Stimulated activated CD4-positive, alpha-beta T cell treated with anti-CD3 and anti-CD28 coated beads, Interleukin-2, amount 100 ng/mL, for 4 hours (primary cell): ENCODE data around the gene EXOC4.
"Not testable (repeated sequence)": the region's sequence is repeated elsewhere in the genome, so short reads cannot be mapped to it uniquely, and the experiment has no call there.

Experiments used
- DNase-seq: peaks from one replicate; pipeline ENCODE4 v3.0.0-alpha.2; 2020; ENCODE audit warnings: low read depth

Gene EXOC4

DNA sequence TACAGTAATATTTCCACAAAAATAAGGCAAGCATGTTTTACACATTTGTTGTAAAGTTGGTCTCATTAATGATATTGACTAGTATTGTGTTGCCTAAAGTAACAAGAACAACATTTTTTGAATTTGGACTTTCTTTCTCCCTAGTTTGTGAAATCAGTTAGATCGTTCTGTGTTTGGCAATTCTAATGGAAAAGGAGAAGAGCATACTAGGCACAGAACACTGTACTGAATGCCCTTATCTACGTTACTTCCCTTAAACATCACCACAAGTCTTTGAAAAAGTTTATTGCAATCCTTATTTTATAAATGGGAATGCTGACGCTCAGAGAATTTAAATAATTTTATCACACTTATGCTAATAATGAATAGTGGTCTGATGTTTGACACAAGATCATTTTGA, 372.2 kb downstream of the EXOC4 start:
- no peak for DNase-seq

DNA sequence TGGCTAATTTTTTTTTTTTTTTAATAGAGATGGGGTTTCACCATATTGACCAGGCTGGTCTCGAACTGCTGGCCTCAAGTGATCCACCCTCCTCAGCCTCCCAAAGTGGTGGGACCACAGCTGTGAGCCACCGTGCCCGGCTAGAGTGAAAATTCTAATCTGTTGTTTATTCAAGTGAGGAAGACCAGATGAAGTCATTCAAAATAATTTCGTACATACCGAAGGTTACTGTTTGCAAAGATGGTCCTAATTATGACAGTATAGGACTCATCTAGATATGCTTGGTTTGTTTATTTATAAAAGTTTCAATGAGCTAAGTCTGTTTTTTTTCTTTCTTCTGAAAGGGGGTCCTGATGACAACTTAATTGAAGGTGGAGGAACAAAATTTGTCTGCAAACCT, 376.8 kb downstream of the EXOC4 start:
- DNase-seq = no peak

DNA sequence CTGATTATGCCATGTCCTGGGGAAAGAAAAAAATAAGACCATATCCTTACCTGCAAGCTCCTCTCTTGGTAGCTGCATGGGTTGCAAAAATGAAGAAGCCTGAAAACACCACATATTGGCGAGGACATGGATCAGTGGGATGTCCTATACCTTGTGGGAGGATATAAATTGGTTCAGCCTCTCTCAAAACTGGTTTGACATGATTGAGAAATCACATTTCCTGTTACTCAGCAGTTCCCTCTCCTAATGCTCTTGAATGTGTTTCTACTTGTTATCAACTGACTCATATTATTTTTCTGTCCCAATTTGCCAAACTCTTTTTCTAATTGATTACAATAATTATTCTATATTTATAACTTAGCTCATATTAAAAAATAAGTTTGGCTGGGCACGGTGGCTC, 380.2 kb downstream of the EXOC4 start:
- DNase-seq = no peak

DNA sequence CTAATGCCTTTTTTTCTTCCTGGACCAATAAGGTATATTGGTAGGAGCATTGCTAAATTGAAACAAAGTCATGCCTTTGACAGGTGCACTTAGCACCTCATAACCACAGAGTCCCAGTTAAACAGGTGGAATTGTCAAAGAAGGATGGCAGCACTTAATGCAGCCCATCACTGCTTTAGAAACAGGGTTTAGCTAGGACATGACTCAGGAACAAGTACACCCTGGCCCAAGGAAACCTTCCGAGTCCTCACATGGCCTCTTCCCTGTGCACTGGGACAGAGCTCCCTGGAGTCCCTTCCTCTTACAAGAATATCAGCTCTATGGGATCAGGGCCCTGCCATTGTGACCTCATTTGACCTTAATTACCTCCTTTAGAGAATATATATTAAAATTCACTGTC, 382.7 kb downstream of the EXOC4 start:
- DNase-seq = no peak

DNA sequence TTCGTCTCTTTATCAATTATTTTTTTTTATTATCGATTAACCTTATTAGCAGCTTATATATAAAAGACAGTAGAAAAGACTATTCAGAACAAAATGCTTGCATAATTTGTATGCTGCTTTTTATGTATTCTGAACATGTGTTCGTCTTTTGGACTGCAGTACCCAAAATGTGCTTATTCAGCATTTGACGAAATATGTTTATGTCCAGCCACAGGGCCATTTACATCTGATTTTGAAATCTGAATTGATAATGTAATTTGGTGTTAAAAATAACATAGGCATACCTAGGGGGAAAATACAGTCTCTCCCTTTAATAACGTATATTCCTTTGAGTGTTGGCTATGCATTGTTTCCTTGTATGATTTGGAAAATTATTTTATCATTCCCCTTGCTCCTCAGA, 386.0 kb downstream of the EXOC4 start:
- DNase-seq = no peak

DNA sequence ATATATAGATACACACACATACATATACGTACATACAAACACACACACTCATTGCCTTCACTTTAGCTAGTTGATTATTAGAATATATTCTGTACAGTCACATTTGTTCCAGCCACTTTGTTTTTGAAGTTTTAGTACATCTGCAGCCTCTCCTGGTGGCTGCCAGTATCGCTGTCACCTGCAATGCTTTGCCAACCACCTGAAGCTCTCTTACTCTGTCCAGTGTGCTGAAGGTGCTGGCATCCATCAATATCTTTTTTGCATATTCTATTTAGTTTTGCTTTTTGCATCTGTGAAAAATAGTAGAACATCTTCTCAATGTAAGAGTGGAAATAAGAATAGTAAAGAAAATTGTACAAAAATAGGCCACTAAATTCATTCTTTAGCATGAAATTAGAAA, 388.6 kb downstream of the EXOC4 start:
- DNase-seq = no peak

DNA sequence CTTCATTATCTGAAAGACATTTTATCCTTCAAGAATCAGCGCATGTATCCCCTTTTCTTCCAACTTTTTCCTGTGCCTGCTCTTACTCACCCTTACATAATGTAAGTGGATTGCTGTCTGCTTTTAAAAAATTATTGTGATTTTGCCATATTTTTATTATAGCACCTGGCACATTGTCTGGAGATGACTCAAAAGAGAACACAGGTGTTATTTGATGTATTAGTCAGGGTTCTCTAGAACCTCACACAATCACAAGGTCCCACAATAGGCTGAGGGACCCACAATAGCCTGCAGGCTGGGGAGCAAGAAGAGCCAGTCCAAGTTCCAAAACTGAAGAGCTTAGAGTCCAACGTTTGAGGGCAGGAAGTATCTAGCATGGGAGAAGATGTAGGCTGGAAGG, 390.0 kb downstream of the EXOC4 start:
- DNase-seq = no peak

DNA sequence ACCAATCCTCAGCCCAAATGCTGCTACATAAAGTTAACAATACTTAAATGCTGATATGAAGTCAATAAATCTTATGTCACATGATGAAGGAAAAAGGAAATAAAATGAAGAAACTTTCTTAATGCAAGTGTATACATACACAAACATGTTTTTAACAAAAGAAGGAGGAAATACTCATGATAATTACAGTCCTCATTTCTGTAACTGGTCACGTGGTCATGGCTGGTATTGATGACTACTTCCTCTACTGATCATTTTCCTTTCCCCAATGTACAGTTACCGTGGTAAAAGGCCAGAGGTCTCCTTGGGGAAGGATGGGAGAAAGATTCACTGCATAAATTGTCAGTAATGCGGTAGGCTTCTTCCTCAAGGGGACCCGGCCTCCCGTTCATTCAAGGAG, 390.8 kb downstream of the EXOC4 start:
- not testable (repeated sequence) for DNase-seq

DNA sequence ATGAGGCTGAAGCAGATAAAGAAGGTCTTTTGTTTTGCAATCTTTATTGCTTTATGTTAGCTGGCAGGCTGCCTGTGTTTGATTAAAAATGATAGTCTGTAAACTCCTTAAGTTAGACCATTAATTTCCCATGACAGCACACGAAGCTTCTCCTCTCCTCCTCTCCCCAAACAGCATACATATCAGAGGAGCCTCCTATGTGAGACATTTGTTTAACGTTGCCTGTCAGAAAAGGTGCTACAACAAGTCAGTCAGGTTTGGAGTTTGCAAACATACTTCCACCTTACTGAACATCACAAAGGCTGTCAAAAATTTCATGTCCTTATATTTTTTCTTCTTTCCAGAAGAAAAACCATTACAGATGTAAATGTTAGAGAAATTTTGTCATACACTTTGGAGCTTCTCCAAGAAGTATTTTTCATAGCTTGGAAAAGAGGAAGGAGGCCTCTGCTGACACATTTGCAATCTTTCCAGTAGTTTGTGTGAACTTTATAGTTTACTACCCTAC, 393.1 kb downstream of the EXOC4 start:
- DNase-seq = no peak

DNA sequence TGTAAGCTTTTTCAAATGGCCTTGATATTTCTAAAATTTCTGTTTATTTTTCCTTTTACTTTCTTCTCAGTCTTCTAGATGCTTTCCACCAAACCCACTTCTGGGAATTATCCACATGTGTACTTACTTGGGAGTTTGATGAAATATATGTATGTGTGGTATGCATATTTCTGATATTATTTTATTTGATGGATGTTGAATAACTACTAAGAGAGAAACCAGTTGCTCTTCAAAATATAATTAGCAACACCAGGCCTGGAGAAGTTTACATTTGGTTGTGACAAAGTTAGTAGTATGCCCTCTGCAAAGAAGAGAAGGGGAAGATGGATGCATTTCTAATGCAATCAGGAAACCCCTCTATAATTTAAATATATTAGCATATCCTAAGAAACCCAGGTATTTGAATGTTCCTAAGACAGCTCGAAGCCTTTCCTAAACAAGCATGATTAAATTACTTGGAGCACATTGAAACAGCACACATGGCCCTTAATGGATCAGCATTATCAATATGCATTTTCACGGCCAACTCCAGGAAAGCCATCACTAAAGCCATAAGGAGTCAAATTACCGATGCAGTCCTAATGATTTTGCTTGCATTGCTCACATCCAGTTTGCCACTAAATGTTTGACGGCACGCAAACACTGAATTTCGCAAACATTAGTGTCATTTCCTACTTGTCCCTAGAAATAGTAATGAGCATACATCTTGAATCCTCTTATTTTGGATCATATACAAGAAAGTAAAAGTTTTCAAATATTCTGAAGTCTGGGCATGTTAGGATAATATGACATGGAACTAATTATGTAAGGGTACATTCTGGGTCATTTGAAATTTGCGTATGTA, 393.8 kb downstream of the EXOC4 start:
- no peak for DNase-seq

DNA sequence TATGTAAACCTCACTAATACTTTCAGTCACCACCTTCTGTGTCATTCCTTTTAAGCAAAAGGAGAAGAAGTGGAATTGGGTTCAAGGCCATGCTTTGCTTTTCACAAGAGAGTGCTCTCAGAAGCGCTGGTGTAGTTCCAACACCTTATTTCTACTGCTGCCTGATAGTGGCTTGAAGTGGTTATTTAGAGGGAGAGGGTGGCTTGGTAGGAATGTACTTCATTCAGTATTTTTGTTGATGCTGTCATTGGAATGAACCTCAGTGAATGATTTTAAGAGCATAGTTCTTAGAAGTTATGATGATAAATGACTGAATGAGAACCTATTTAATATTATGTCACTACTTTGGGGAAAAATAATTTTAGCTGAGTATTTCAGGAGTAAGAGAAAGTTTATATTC, 396.7 kb downstream of the EXOC4 start:
- DNase-seq = no peak

DNA sequence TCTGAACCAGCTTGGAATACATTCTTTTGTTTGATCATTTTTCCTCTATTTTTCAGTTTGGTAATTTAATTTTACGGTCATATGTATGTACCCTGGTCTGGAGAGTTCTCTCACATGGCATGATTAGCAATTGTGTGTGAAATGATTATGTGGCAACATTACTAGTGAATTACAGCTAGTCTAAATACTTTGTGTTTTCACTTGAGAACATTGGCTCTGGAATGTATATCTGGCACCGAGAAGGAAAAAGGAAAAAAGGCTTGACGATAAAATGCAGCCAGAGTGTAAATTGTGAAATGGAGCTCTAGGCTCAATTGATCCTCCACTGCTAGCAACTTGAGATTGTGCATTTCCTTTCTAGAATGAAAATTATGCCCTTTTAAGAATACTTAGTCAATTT, 397.2 kb downstream of the EXOC4 start:
- no peak for DNase-seq

DNA sequence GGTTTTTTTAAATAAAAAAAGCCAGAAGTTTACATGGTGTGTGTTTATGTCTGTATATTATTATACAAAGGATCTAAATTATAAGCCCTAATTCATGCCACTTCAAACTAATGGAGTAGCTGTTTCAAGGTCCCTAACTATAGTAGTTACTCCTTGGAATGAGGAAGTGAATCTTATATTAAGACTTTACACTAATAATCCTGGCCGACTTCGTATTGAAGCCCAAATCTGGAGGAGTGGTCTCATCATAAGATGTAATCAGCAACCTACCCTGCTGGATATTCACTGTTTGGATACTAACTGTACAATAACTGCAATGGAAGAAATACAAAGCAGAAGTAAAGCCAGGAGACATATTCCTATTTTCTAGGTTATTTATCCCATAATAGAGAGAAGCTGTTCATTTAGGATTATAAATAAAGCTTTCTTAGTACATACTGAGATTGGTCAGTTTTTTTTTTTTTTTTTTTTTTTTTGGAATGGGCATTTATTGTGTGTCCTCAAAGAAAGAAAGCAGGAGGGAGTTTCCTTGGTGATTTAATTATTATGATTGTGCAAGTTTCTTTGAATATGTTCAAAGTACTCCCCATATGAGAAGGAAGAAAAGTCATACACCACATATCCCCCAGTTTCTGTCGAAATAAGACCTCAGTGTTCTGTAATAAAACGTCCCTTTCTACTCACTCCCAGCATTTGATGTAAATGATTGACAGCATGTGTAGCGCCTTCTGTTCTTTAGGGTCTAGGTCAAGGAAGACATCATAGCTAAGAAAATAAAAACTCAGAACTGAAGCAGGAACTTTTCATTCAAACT, 397.8 kb downstream of the EXOC4 start:
- DNase-seq = no peak

DNA sequence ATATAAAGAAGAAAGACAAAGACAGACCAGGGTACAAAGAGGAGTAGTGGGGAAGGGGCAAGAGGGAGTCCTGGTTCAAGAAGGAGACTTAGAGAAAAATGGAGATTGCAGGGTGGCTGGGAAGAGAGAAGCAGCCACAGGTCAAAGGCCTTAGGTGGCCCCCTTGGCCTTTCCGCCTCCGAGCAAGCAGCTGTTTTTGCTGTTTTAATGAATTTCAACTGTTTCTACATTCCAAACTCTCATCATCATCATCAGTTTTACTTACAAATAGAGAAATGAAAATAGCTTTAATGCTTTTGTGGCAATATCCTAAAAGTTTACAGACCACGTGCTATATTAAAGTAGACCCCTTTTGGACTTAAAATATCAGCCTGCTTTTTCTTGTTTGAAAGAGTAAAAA, 399.7 kb downstream of the EXOC4 start:
- no peak for DNase-seq

DNA sequence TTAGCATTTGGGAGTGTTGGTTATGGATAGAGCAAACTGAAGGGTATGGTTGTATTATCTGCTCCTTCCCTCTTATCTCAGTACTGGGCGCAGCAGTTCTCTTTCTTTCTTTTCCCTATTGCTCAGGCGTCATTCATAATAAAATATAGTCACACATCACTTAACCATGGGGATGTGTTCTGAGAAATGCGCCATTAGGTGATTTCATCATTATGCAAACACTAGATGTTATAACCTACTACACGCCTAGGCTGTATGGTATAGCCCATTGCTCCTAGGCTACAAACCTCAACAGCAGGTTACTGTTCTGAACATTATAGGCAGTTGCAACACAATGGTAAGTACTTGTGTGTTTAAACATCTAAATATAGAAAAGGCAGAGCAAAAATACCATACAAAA, 401.7 kb downstream of the EXOC4 start:
- no peak for DNase-seq

DNA sequence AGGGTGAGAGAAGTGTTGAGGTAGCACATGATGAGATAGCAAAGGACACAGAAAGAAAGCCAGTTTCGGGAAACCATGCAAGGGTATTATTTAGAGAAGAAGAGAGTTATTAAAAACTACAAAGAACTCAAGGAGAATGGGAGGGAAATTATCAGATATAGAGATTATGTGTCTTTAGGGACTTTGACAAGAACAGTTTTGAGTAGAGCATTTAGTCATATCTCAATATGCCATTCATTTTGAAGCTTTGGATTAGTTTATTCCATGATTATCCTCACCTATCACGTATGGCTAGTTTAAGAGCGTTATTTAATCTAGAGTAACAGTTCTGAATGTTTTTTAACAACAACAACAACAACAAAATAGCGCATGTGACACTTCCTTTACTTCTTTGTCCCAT, 409.4 kb downstream of the EXOC4 start:
- DNase-seq = no peak

DNA sequence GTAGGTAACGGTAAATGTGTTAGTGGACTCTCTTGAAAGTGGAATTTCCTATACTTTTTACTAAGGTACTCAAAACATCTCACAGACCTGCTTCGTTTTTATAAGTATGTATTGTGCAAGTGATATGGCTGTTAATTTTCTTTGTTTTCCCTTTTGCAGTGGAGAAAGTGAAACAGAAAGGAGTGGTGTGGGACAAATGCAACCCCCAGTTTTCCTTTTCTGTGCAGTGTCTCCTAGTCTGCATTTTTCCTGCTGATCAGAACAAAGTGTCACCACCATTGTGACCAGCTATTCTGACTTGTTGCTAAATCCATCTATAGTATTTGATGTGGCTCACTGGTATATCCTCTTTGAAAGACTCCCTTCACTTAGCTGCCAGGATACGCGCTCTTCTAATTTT, 410.0 kb downstream of the EXOC4 start:
- no peak for DNase-seq

DNA sequence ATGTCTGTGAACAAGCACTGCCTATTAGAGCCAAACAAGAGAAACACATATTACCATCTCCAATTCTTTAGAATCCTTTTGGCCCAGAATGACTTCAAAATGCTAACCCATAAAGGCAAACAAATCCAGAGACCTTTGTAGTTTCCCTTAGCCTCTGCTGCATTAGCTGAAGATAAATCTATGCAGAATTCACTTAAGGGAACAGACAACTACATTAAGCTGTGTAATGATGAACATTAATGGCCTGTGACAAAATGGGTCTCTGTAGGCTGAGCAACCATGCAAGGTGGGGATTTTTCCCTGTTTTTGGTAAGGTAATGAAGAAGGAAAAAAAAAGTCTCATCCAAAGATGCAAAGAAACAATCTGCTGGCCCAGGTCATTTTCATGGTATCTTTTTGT, 411.6 kb downstream of the EXOC4 start:
- no peak for DNase-seq

DNA sequence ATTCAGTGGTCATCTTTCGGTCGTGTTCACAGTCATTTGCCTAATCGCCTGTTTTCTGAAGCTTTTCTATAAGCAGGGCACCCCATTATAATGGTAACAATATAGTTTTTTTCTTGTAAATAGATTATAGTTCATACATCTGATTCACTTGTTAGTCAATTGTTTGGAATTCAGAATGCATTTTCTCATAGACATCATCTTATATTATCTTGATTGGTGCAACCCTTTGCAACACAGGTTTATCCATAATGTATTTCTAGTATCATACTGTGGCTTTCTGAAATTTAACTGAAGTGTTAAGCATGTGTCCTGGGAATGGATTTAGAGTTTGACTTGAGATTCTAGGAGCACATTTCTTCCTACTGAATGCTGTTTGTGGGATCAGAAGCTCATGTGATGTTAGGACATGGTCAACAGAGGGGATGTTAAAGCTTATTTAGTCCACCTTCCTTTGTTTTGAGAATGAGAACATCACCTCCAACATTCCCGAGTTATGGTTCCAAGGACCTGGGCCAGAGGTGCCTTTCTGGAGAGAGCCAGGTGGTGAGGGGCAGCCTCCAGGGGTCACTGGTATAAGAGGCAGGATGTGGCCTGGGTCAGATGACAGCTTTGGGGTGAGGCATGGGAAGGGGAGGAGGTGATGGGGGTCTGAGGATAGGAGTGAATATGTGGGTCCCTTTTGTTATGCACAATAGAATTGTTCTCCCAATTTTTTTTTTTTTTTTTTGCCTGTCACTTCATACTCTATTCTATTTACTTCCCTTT, 415.6 kb downstream of the EXOC4 start:
- DNase-seq = no peak

DNA sequence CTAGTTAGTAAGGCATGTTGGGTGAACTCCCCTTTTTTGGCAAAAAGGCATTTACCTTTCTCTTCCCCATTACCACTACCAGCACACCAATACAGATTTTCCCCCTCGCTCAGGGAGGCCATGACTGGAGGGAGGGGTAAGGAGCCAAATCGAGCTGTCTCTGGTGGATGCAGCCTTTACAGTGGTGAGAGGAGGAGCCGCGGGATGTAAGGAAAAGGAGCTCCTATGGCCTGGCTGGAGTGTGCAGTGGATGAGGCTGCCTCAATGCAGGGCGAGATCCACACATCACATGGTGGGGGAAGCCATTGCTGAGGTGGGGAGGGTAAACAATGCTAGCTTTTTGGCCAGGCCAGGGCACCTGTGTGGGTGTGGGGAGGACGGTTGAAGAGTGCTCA, 416.2 kb downstream of the EXOC4 start:
- no peak for DNase-seq

DNA sequence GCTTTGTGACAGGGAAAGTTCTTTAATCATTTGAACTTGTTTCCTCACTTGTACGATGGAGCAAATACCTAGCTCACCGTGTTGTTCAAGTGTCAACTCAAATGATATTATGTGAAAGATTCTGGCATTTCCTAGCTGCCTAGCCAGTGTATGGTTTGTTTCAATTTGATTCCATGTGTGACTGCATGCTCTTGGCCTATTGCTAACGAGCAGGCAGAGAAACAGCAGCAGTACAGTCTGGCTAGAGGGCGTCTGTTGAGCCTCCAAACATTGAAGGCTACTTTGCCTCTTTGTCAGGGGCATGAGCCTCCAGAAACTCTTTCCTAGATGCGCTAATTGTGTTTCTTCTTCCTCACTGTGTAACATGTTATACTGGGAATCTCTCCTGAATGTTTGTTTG, 417.4 kb downstream of the EXOC4 start:
- no peak for DNase-seq

DNA sequence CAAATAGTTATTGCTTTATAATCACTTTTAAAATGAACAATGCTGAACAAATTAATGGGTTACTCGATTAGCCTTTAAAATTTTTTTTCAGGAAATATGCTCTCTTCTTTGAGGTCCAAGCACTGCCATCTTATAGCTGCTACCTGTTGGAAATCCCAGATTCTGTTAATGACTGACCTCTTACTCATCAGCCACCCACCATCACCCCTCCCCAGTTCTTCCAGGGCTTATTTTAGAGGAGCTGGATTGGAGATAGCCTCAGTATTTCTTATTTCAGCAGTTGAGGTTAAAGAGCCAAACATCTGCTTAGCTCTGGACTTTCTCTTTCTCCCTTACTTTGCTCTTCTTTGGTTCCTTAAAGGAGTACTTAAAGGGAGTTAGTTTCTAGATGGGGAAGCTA, 420.0 kb downstream of the EXOC4 start:
- DNase-seq = no peak
